Stimulated activated CD8-positive, alpha-beta memory T cell treated with anti-CD3 and anti-CD28 coated beads, Interleukin-7, amount 100 ng/mL, for 1 hour (primary cell): ENCODE results near the gene TSPYL4.

Experiments
- DNase-seq, 2 donors: peaks; one replicate each; pipeline ENCODE4 v3.0.0-alpha.2; 2020; ENCODE audit warnings: low read depth in 2 of 2

The TSPYL4 gene

GRCh38 chr6:116229287-116229913 is 24.5 kb downstream of the TSPYL4 start:
- no peak for DNase-seq

DNA sequence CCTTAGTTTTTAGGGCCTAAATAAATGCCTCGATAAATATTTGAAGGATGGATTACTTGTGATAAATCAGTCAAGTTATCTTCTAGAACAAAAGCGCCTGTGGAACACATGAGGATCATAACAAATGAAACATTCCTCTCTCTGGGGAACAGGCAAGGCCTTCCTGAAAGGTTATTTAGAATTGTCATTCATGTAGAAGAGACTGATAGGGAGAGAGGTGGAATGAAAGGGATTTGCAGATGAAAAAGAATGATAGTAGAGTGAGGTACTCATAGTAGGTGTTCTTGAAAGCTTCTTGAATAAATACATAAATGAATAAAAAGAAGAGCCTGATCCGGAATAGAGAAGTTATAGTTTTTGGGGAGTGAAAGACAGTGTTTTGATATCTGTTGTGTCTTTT is 30.5 kb downstream of the TSPYL4 start:
- DNase-seq, result no peak

DNA sequence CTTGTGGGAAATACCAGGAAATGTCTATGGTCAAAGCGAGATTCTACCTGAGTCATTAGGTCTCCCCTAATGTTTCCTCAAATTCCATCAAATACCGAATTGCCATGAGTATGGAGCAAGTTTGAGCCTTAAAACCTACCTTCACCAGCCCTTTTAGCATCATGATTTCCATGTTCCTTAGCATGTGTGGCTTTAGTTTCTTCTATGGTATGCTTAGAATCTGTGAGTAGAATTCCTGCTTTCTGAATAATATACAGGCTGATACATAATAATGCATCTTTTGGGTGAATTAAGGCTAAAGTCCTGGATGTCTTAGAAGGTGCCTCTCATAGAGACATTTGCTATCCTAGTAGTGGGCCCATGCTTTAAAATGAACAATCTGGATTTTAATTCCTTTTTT is 32.0 kb downstream of the TSPYL4 start:
- no peak for DNase-seq

DNA sequence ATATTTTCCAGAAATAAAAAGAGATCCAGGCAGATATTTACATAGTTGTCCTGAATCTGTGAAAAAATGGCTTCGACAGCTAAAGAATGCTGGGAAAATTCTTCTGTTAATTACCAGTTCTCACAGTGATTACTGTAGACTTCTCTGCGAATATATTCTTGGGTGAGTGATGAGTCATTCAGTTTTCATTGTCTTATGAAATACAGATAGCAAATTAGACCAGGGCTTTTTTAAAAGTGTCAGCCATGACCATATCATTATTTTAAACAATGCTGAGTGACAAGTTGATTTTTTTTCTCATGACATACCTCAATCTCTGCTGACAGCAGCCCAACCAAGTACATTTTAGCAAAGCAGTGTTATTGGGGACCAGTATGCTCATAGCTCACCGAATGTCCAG is 32.8 kb downstream of the TSPYL4 start:
- DNase-seq, result no peak

- DNase-seq, result no peak
Measured at GRCh38 chr6:116218866-116219265, 35.0 kb downstream of the TSPYL4 start.

GRCh38 chr6:116218172-116218633 is 35.7 kb downstream of the TSPYL4 start:
- no peak for DNase-seq

DNA sequence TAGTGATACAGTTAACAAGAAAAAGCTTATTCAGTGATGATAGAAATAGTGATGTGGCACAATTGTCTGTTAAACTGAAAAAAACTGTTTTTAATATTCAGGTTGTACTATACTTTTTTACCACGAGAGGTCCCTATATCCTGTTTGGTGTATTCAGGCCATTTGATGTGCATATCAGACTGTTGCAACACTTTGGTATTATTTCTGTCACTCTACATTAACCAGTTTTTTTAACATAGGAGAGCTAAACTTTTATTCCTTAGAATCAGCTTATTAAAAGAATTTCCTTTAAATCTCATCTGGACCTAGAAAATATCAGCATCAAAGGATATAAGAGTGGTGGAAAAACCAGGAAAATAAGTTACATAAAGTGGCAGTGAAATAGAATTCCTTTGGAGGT is 36.8 kb downstream of the TSPYL4 start:
- no peak for DNase-seq

DNA sequence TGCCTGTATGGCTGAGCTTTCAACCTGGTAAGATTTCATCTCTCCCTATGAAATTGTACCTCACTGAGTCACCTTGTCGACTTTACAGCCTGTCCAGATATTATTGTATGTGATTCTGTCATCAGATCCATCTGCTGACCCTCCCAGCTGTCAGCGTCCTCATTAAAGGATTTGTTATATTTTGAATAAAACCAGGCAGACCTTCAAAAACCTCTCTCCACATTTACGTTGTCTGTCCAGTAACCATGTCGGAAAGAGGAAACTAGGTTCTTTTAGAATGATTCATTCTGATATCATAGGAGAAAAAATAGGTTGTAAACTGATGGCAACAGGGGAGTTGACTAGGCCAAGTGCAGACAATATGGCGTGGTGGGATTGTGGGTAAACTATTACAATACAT is 38.5 kb downstream of the TSPYL4 start:
- no peak for DNase-seq

DNA sequence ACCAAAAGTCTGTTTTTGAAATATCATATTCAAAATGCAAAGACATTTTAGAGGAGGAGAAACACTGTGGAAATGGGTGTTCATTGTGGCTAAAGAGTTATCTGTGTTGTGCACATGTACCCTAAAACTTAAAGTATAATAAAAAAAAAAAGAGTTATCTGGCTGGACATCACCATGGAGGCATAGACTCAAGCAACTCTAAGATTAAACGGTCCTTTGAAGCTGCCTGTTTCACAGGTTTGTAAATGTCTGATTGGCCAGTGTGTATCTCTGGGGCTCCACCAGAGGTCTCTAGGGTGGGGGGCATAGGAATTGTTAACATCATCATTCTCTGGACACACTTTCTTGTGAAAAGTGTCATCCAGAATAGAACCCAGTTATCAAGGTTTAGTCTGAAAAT is 39.2 kb downstream of the TSPYL4 start:
- DNase-seq, result no peak

DNA sequence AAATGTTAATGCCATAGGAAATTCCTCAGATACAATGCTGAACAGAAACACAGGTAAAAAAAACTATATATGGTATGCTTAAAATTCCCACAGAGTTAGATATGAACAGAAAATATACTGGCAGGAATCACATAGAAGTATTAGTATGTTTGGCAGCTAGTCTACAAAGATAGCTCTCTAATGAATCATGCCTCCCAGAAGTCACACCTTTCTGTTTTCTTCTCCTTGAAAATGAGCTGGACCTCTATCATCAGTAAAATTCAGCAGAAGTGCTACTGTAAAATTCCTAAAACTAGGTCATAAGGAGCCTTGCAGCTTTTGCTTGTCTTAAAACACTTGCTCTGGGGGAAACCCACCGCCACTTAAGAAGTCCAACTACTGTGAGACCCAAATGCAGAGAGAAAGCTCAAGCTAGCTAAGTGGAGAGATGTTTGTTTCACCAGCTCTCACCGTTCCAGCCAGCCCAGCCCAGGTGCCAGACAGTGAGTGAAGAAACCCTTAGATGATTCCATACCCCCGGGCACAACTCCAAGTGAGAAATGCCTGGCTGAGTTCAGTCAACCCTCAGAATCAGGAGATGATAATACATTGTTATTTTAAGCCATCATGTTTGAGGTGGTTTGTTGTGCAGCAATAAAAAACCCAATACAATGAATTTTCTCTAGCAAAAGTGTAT is 43.0 kb downstream of the TSPYL4 start:
- DNase-seq, result no peak

DNA sequence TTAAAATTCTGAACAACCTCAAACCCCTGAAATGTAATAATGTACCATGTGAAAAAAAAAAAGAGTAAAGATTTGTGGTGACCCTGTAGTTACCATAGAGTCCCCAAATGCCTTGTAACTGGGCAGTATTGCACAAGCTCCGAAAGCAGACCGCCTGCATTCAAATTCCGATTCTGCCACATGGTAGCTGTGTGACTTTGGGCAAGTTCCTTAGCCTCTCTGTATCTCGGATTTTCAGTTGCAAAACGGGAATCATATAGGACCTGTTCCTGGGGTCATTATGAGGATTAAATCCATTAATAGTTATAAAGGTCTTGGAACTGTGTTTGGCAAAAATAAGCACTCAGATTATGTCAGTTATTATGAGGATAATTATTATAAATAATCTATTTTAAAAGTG is 43.6 kb downstream of the TSPYL4 start:
- DNase-seq, result no peak

DNA sequence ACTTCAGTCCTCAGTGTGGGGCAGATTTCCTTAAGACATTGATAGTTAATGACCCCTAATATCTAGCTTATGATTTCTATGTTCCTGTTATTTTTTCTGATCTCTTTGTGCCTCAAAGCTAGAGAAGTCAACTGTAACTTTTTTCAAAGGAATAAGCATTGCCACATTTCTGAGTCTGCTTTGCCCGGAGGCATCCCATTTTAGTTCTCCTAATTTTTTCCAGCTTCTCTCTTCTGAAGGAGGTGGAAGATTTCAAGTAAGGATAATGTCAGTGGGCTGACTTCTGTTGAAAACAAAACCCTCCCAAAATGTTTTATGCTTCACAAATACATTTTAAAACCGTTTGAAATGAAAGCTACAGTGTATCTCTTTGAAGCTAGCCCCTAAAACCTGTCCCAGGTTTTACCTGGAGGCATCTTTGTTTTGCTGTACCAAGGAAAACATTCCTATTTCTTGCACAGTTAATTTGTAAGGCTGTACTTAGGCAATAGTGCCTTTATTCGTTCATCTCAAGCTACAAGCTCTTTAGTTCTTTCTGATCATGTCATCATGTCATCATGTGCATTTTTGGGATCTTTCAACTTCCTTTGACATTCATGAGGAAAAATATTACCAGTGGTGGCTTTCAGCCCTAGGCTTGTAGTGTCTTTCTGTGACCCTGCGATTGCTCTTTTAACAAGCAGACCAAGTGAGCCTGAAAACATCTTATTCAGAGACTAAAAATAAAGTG is 45.7 kb downstream of the TSPYL4 start:
- DNase-seq, result no peak

DNA sequence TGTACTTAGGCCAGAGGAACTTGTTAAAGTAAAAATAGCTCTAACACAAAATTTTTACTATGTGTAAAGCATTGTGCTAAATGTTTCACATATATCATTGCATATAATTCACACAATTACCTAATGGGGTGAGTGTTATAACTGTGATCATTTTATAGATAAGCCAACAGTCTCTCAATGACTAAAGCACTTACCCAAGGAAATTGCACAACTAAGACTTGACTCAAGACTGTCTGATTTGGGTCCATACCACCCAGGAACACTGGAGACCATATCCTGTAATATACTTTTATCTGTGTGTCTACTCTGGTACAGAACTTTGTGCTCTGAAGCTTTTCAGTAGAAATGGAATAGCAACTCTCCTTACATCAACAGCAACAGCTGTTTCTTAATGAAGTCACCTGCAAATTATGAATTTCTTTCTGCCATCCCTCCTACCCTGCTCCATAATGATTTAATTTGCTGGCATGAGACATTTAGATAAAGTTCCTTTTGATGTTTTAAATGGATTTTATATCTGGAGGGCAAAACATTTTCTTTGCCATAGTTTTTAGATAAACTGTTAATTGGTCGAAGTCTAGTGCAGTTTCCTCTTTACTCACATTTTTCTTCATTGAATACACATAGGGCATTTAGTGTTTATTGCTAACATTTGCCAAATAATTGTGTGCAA is 47.5 kb downstream of the TSPYL4 start:
- DNase-seq, result no peak

DNA sequence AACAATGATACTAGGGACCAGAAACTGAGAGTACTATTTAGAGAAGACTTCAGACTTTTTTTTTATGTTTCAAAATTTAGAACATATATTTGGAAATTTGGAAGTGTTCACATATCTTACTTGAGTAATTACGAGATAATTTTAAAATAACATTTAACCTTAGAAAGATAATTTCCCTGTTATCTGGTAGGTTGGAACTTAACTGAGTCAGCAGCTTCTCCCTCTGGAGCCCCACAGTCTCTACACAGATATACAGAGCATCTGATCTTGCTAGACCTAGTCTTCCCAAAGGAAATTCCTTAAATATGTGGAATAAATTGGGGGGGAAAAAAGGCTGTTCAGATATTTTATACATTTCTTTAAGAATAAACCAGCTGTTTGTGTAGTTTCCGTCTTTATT is 48.6 kb downstream of the TSPYL4 start:
- DNase-seq, result no peak

DNA sequence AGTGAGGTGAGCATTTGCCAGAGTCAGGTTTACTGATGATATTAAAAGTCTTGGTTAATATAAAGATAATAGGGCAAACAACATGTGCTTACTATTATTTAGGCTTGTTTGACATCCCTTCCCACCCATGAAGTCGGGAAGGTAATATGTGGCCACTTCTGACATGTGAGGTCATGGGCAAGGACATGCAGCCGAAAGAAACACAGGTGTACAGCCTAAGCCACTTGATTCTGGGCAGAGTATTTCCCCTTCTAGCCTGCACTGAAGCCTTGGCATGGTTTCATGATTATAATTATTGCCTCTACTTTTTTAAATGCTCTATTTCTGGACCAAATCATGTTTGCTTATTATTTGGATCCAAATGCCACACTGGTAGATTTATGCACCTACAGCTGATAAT is 52.3 kb downstream of the TSPYL4 start:
- DNase-seq, result no peak

GRCh38 chr6:116200619-116201249 is 53.1 kb downstream of the TSPYL4 start:
- no peak for DNase-seq
